ENCODE measurements around the gene GNAI1.

GNAI1 gene

DNA sequence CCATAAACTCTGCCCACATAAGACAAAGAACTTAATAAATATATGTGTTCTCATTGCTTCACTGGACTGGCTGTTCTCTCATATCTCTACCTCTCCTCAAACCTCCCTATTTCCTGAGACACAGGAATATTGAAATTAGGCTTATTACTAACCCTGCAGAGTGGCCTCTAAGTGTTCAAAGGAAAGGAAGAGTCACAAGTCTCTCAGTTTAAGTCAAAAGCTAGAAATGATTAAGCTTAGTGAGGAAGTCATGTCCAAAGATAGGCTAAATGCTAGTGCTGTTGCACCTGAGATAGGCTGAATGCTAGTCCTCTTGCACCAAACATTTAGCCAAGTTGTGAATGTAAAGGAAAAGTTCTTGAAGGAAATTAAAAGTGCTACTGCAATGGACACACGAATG lies 41.1 kb downstream of the GNAI1 start:
- Mint-ChIP-seq H3K4me3 (no peak overlapping the region), H3K36me3 (no peaks in the 10 kb centered on the region), H3K27me3 (no peaks in the 10 kb centered on the region), H3K4me1 (peaks cover 11% of the 10 kb centered on the region), H3K27ac (no peak overlapping the region), H3K9me3 (peaks cover 9% of the 10 kb centered on the region)

DNA sequence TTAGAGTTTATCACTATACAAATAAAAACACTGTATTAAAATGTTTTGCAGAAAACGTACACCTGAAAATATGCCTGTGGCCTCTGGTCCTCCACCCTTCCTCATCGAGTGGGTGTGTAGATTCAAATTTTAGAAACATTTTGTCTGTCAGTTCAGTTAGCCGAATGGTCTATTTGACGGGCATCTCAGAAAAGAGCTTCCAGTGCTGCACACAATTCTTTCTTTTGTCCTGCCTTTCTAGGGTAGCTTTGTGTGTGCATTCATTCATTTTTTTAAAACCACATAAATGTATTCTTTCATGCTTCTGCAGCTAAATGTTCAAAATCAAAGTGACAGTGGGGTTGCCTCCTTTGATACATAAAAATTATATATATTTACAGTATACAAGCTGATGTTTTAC lies 46.8 kb downstream of the GNAI1 start:
- H3K4me3 Mint-ChIP-seq, result no peak overlapping the region
- H3K27me3 Mint-ChIP-seq, result no peaks in the 10 kb centered on the region
- no peaks in the 10 kb centered on the region for H3K9me3 Mint-ChIP-seq
- H3K4me1 Mint-ChIP-seq, result peaks cover 7% of the 10 kb centered on the region
- H3K27ac Mint-ChIP-seq, result no peak overlapping the region
- no peaks in the 10 kb centered on the region for H3K36me3 Mint-ChIP-seq

GRCh38 chr7:80182630-80183276 lies 48.1 kb downstream of the GNAI1 start:
- Mint-ChIP-seq H3K27me3 (no peaks in the 10 kb centered on the region), H3K4me3 (no peak overlapping the region), H3K27ac (no peak overlapping the region), H3K4me1 (peaks cover 7% of the 10 kb centered on the region), H3K9me3 (no peaks in the 10 kb centered on the region), H3K36me3 (no peaks in the 10 kb centered on the region)

- H3K4me3 Mint-ChIP-seq, result no peak overlapping the region
These were observed 48.7 kb downstream of the GNAI1 start for GRCh38 chr7:80183351-80183750.

GRCh38 chr7:80183900-80184685 lies 49.5 kb downstream of the GNAI1 start:
- no peak overlapping the region for H3K27ac Mint-ChIP-seq
- H3K36me3 Mint-ChIP-seq, result no peaks in the 10 kb centered on the region
- no peak overlapping the region for H3K4me3 Mint-ChIP-seq
- no peaks in the 10 kb centered on the region for H3K9me3 Mint-ChIP-seq
- H3K4me1 Mint-ChIP-seq, result peaks cover 7% of the 10 kb centered on the region
- H3K27me3 Mint-ChIP-seq, result no peaks in the 10 kb centered on the region

More at GRCh38 chr7:80183351-80183750, 48.7 kb downstream of the GNAI1 start:
- Mint-ChIP-seq H3K27me3 (no peaks in the 10 kb centered on the region), H3K4me1 (peaks cover 7% of the 10 kb centered on the region), H3K27ac (no peak overlapping the region), H3K36me3 (no peaks in the 10 kb centered on the region), H3K9me3 (no peaks in the 10 kb centered on the region)

DNA sequence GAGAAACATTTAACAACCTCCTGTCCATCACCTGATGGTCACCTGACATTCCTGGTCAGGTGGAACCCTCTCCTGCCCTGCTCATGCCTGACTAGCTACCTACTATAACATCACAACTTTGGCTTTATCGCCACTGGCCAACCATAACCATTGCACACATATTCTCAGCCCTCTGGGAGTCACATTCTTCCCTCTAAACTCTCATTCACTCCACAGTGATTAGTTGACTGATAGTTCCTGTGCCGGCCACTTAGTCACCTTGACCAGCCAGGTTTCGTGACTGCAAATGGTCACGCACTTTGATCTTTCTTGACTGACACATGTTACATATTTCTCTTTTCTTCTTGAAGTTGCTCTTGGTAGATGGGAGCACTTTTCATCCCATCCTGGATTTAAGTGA lies 50.1 kb downstream of the GNAI1 start:
- H3K27me3 Mint-ChIP-seq, result no peaks in the 10 kb centered on the region
- H3K9me3 Mint-ChIP-seq, result no peaks in the 10 kb centered on the region
- no peak overlapping the region for H3K4me3 Mint-ChIP-seq
- no peaks in the 10 kb centered on the region for H3K36me3 Mint-ChIP-seq
- peaks cover 7% of the 10 kb centered on the region for H3K4me1 Mint-ChIP-seq
- H3K27ac Mint-ChIP-seq, result no peak overlapping the region

DNA sequence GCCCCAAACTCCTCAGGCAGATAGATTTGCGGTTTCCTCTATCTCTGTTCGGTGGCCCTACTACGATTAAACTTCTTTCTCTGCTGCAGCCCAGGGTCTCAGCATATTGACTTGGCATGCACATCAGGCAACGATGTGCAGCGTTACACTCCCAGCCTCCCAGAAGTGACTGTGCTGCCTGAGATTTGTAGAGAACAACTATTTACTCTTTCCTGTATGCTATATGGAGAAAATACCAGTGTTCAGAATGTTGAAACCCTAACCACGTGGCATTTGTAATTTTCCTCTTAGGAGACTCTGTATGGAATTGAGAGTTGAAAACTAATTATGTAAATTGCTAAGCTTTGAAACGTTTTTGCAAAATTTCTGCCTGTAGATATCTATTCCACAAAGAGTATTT lies 50.9 kb downstream of the GNAI1 start:
- Mint-ChIP-seq H3K27me3 (no peaks in the 10 kb centered on the region), H3K36me3 (no peaks in the 10 kb centered on the region), H3K27ac (no peak overlapping the region), H3K4me1 (no peaks in the 10 kb centered on the region), H3K9me3 (no peaks in the 10 kb centered on the region), H3K4me3 (no peak overlapping the region)

- no peaks in the 10 kb centered on the region for H3K27me3 Mint-ChIP-seq
- H3K27ac Mint-ChIP-seq, result no peak overlapping the region
- no peaks in the 10 kb centered on the region for H3K9me3 Mint-ChIP-seq
- no peaks in the 10 kb centered on the region for H3K36me3 Mint-ChIP-seq
- no peak overlapping the region for H3K4me3 Mint-ChIP-seq
- no peaks in the 10 kb centered on the region for H3K4me1 Mint-ChIP-seq
These were observed 52.1 kb downstream of the GNAI1 start for GRCh38 chr7:80186721-80187120.

DNA sequence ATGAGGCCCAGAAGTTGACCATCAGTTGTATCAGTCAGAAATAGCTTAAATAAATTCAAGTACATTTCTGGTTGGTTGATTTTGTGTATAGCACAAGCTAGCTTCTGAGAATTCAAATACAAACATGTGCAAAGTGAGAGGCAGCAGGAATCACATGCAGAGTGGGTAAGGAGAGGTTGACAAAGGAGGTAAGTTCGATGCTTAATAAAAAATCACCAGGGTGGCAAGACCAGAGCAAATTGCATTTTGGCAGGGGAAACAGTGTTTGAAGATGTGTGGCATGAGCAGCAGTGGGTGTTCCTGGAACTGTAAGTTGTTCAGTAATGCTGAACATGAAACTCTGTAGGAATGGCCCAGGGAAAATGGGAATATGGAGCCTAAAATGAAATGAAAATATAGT lies 52.6 kb downstream of the GNAI1 start:
- H3K36me3 Mint-ChIP-seq, result no peaks in the 10 kb centered on the region
- no peak overlapping the region for H3K27ac Mint-ChIP-seq
- H3K9me3 Mint-ChIP-seq, result no peaks in the 10 kb centered on the region
- H3K4me1 Mint-ChIP-seq, result no peaks in the 10 kb centered on the region
- no peaks in the 10 kb centered on the region for H3K27me3 Mint-ChIP-seq
- H3K4me3 Mint-ChIP-seq, result no peak overlapping the region

DNA sequence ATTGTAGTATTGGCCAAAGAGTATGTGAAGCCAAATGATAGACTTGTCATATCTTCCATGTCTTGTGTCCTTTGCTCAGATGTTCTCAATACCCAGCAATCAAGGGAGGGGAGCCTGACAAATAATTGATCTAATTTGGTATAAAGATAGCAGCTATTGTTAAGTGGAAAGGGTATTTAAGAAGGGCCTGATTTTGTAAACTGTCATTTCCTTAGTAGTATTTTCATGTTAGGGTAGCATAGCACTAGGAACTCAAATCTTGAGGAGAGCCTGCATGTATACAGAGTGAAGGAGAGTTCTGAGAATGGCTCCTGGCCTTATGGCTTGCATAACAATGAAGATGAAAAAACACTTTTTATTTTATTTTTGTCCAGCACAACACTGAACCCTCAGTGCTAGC lies 53.1 kb downstream of the GNAI1 start:
- H3K4me1 Mint-ChIP-seq, result no peaks in the 10 kb centered on the region

GRCh38 chr7:80189638-80190037 lies 55.0 kb downstream of the GNAI1 start:
- Mint-ChIP-seq H3K27ac (no peak overlapping the region), H3K36me3 (no peaks in the 10 kb centered on the region), H3K4me1 (no peaks in the 10 kb centered on the region), H3K4me3 (no peak overlapping the region), H3K27me3 (no peaks in the 10 kb centered on the region), H3K9me3 (no peaks in the 10 kb centered on the region)

More for the DNA sequence above, 53.1 kb downstream of the GNAI1 start:
- no peak overlapping the region for H3K27ac Mint-ChIP-seq
- no peak overlapping the region for H3K4me3 Mint-ChIP-seq
- H3K36me3 Mint-ChIP-seq, result no peaks in the 10 kb centered on the region
- no peaks in the 10 kb centered on the region for H3K27me3 Mint-ChIP-seq
- H3K9me3 Mint-ChIP-seq, result no peaks in the 10 kb centered on the region

DNA sequence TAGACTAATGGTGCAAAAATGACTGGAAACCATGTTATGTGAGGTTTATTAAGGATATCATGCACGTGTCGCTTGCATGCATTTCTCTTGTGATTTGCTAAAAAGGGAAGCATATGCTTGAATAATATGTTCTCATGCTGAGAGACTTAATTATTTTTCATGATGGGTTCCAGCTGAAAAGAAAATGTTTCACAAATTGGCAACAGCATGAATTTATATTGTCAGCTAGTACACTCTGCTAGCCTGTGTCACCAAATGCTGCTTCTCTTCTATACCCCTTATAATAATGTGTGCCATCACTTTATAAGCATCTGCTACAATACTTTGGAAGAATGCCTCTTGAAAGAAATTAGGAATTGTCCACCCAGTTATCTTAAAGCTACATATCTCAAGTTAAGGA lies 63.0 kb downstream of the GNAI1 start:
- no peak overlapping the region for H3K4me3 Mint-ChIP-seq
- no peak overlapping the region for H3K27ac Mint-ChIP-seq
- no peaks in the 10 kb centered on the region for H3K27me3 Mint-ChIP-seq
- no peaks in the 10 kb centered on the region for H3K9me3 Mint-ChIP-seq
- no peaks in the 10 kb centered on the region for H3K4me1 Mint-ChIP-seq
- no peaks in the 10 kb centered on the region for H3K36me3 Mint-ChIP-seq

- H3K27ac Mint-ChIP-seq, result no peak overlapping the region
- H3K36me3 Mint-ChIP-seq, result no peaks in the 10 kb centered on the region
- H3K9me3 Mint-ChIP-seq, result no peaks in the 10 kb centered on the region
- H3K4me1 Mint-ChIP-seq, result no peaks in the 10 kb centered on the region
- no peaks in the 10 kb centered on the region for H3K27me3 Mint-ChIP-seq
- no peak overlapping the region for H3K4me3 Mint-ChIP-seq
These were observed 64.4 kb downstream of the GNAI1 start for GRCh38 chr7:80199051-80199450.

GRCh38 chr7:80204454-80204853 lies 69.8 kb downstream of the GNAI1 start:
- no peaks in the 10 kb centered on the region for H3K4me1 Mint-ChIP-seq
- H3K27me3 Mint-ChIP-seq, result no peaks in the 10 kb centered on the region
- H3K4me3 Mint-ChIP-seq, result no peak overlapping the region
- H3K27ac Mint-ChIP-seq, result no peak overlapping the region
- H3K36me3 Mint-ChIP-seq, result no peaks in the 10 kb centered on the region
- no peaks in the 10 kb centered on the region for H3K9me3 Mint-ChIP-seq

- Mint-ChIP-seq H3K27me3 (no peaks in the 10 kb centered on the region), H3K4me1 (no peaks in the 10 kb centered on the region), H3K27ac (no peak overlapping the region), H3K9me3 (no peaks in the 10 kb centered on the region), H3K36me3 (no peaks in the 10 kb centered on the region), H3K4me3 (no peak overlapping the region)
These were observed 70.3 kb downstream of the GNAI1 start for GRCh38 chr7:80204919-80205318.

GRCh38 chr7:80206763-80207162 lies 72.1 kb downstream of the GNAI1 start:
- H3K36me3 Mint-ChIP-seq, result peaks cover 2% of the 10 kb centered on the region
- no peaks in the 10 kb centered on the region for H3K27me3 Mint-ChIP-seq
- H3K4me1 Mint-ChIP-seq, result no peaks in the 10 kb centered on the region
- no peak overlapping the region for H3K27ac Mint-ChIP-seq
- no peak overlapping the region for H3K4me3 Mint-ChIP-seq
- H3K9me3 Mint-ChIP-seq, result peaks cover 5% of the 10 kb centered on the region
